HepG2 (cell line): ENCODE results near the gene C12orf43. TPM values are rescaled to one million over a fixed set of nuclear protein-coding genes. Genes with fewer than 3 reads are reported as not detected.

Experiments
- ATAC-seq: fragments of 200-7000 bp; cut with Tn5 transposase; 3 replicates; pipeline ENCODE4 v1.9.1; 2020; ENCODE audit warnings: mild to moderate bottlenecking, moderate library complexity
- BruUV-seq: library from RNA; stranded (reverse); fragments of 400-500 nt; replicated peaks from 2 replicates; lab custom pipeline; 2021; lab: Mats Ljungman, UMichigan
- CTCF ChIA-PET: fragments of 300-600 bp; formaldehyde crosslinking; extraction: SDS; loops from one replicate; lab custom pipeline; 2021; ENCODE audit warnings: low total read pairs, inconsistent platforms, low intra/inter-chr PET ratio; lab: Yijun Ruan, JAX
- POLR2A ChIA-PET: fragments of 350-600 bp; sonication (Branson Sonifier 250); formaldehyde crosslinking; loops from one replicate; lab custom pipeline; 2020; ENCODE audit warnings: antibody characterized with exemption, inconsistent platforms; lab: Yijun Ruan, JAX
- DNase-seq: peaks from one replicate; pipeline ENCODE4 v3.0.0-alpha.2; 2015; ENCODE audit warnings: low spot score
- FAIRE-seq: peaks from 3 replicates; lab custom pipeline; 2011; peaks lifted over from hg19 to GRCh38; lab: Jason Lieb, UNC
- H2AFZ ChIP-seq: one replicate; pipeline ENCODE4 v1.6.1; 2011; ENCODE audit warnings: low read length, inconsistent platforms
- H3K27ac ChIP-seq: fragments of 300-600 bp; 3 replicates; pipeline ENCODE4 v1.8.0; 2011; ENCODE audit warnings: mixed run types, mild to moderate bottlenecking, mixed read lengths, low read length, inconsistent platforms; ENCODE audit not compliant: insufficient read depth; ENCODE audit errors: extremely low read length
- H3K27me3 ChIP-seq, 2 experiments: fragments of 200-600 bp in 1 of 2; 2 replicates in 1 of 2; 3 replicates in 1 of 2; pipeline versions ENCODE4 v1.6.0 to v1.8.0; 2011; ENCODE audit warnings: low read length in 2 of 2, mild to moderate bottlenecking in 2 of 2, moderate library complexity in 2 of 2, inconsistent platforms in 1 of 2; ENCODE audit not compliant: insufficient read depth in 2 of 2, control insufficient read depth in 1 of 2
- H3K36me3 ChIP-seq, 2 experiments: fragments of 200-600 bp in 1 of 2; replicated peaks in 1 of 2; 2 replicates in 1 of 2; 3 replicates in 1 of 2; pipeline versions ENCODE4 v1.5.1 to v1.8.0; 2011; ENCODE audit warnings: low read length in 2 of 2, inconsistent platforms in 1 of 2; ENCODE audit not compliant: insufficient read depth in 2 of 2, control insufficient read depth in 1 of 2
- H3K4me1 ChIP-seq: 2 replicates; pipeline ENCODE4 v1.5.1; 2012; ENCODE audit warnings: low read length, inconsistent platforms; ENCODE audit not compliant: insufficient read depth
- H3K4me2 ChIP-seq: 2 replicates; pipeline ENCODE4 v1.6.0; 2011; ENCODE audit warnings: low read depth, low read length, inconsistent platforms
- H3K4me3 ChIP-seq, 3 experiments: fragments of 200-600 bp in 1 of 3; sonication (generic), shearing (Covaris generic) in 1 of 3; replicated peaks in 1 of 3; 2 replicates each; pipeline ENCODE4 v1.5.1; 2011 to 2016; ENCODE audit warnings: low read length in 3 of 3, inconsistent platforms in 2 of 3, low read depth in 2 of 3, mild to moderate bottlenecking in 2 of 3, control low read depth in 1 of 3, mixed read lengths in 1 of 3; ENCODE audit not compliant: insufficient read depth in 1 of 3
- H3K79me2 ChIP-seq: one replicate; pipeline ENCODE4 v1.6.1; 2011; ENCODE audit warnings: low read length, inconsistent platforms; ENCODE audit not compliant: insufficient read depth
- H3K9ac ChIP-seq: 2 replicates; pipeline ENCODE4 v1.6.0; 2011; ENCODE audit warnings: mild to moderate bottlenecking, low read depth, low read length, inconsistent platforms; ENCODE audit not compliant: insufficient read depth
- H3K9me3 ChIP-seq: 2 replicates; pipeline ENCODE4 v1.5.1; 2012; ENCODE audit warnings: mild to moderate bottlenecking, low read length
- H4K20me1 ChIP-seq: 2 replicates; pipeline ENCODE4 v1.6.0; 2011; ENCODE audit warnings: inconsistent platforms, mild to moderate bottlenecking, low read length, moderate library complexity; ENCODE audit not compliant: insufficient read depth
- HNF4G ChIP-seq, 2 experiments: sonication (generic) in 1 of 2; formaldehyde crosslinking in 1 of 2; IDR thresholded peaks; 2 replicates each; pipeline versions ENCODE4 v1.4.0 to v1.6.1; 2011 to 2020; ENCODE audit warnings: borderline replicate concordance in 2 of 2, low read depth in 2 of 2, mild to moderate bottlenecking in 2 of 2, low read length in 1 of 2, missing genetic modification reagents in 1 of 2, moderate library complexity in 1 of 2
- NFATC3 ChIP-seq: sonication (generic); formaldehyde crosslinking; IDR thresholded peaks from 2 replicates; pipeline ENCODE4 v1.5.1; 2020; ENCODE audit warnings: mild to moderate bottlenecking, missing genetic modification reagents
- PAXIP1 ChIP-seq: sonication (generic); formaldehyde crosslinking; conservative IDR thresholded peaks from 2 replicates; pipeline ENCODE4 v1.4.0; 2020; ENCODE audit warnings: mild to moderate bottlenecking, missing genetic modification reagents, moderate library complexity
- SMAD3 ChIP-seq: sonication (generic); formaldehyde crosslinking; IDR thresholded peaks from 2 replicates; pipeline ENCODE4 v1.4.0; 2020; ENCODE audit warnings: missing genetic modification reagents
- THAP7 ChIP-seq: sonication (generic); formaldehyde crosslinking; IDR thresholded peaks from 2 replicates; pipeline ENCODE4 v1.8.1; 2023; ENCODE audit warnings: mild to moderate bottlenecking, missing genetic modification reagents
- ZNF160 ChIP-seq: sonication (generic); formaldehyde crosslinking; IDR thresholded peaks from 2 replicates; pipeline ENCODE4 v1.8.0; 2022; ENCODE audit warnings: mild to moderate bottlenecking, inconsistent platforms, missing genetic modification reagents
- ZNF354B ChIP-seq: sonication (generic); formaldehyde crosslinking; IDR thresholded peaks from 2 replicates; pipeline ENCODE4 v1.8.0; 2022; ENCODE audit warnings: mild to moderate bottlenecking, missing genetic modification reagents
- WGBS: methylation state at CpG from one replicate; pipeline ENCODE4 v1.1.6; 2017; ENCODE audit warnings: low lambda C conversion rate; 5-methylcytosine and 5-hydroxymethylcytosine counted together
- in situ Hi-C: cut with HindIII; loops from 2 replicates; pipeline ENCODE4 v1.10.0; 2017; ENCODE audit warnings: low pct_unique_long_range_greater_than_20kb; ENCODE audit not compliant: extremely low pct_ligation_motif_present
- intact Hi-C: fragments of 100-400 bp; cut with micrococcal nuclease; formaldehyde crosslinking; loops from one replicate; pipeline ENCODE4 v1.10.0; 2022; ENCODE audit not compliant: unreplicated experiment
- polyA plus RNA-seq, 8 experiments: library from polyadenylated mRNA; depleted of rRNA in 3 of 8; stranded (reverse) in 7 of 8; unstranded in 1 of 8; fragments of >200 nt; fragmentation: Illumina TruSeq in 4 of 8; extraction: Trizol in 4 of 8; gene quantifications; 2 replicates each; pipeline versions ENCODE4 v1.2.1 to v1.2.3, GENCODE V29; 2011 to 2016; ENCODE audit warnings: low read depth in 4 of 8, missing spikeins in 1 of 8, mixed read lengths in 1 of 8; ENCODE audit not compliant: insufficient read depth in 1 of 8
- total RNA-seq, 5 experiments: library from RNA; depleted of rRNA; stranded (reverse); fragments of >200 nt; fragmentation: Illumina TruSeq; extraction: Trizol; gene quantifications; 2 replicates each; pipeline ENCODE4 v1.2.3, GENCODE V29; 2016; ENCODE audit warnings: low read depth in 1 of 5
- TF ChIP-seq, protein P1 (sequence below): sonication (generic); formaldehyde crosslinking; IDR thresholded peaks from 2 replicates; pipeline ENCODE4 v1.9.0; 2021; ENCODE audit warnings: mild to moderate bottlenecking, missing genetic modification reagents
- TF ChIP-seq, protein P2 (sequence below): IDR thresholded peaks from 2 replicates; pipeline ENCODE4 v1.6.1; 2016
- TF ChIP-seq, protein P3 (sequence below), 2 experiments: sonication (generic) in 1 of 2; formaldehyde crosslinking in 1 of 2; IDR thresholded peaks; 2 replicates each; pipeline versions ENCODE4 v1.4.0 to v1.6.1; 2018 to 2020; ENCODE audit warnings: missing genetic modification reagents in 2 of 2, borderline replicate concordance in 1 of 2, low read depth in 1 of 2, mild to moderate bottlenecking in 1 of 2, missing biosample characterization in 1 of 2

The C12orf43 gene
- total and polyA plus RNA-seq, 2 of the 13 experiments (the other 11 are each of a cell fraction or from before 2014, with no cell fraction given), result 7.9 to 11.1 TPM

DNA sequence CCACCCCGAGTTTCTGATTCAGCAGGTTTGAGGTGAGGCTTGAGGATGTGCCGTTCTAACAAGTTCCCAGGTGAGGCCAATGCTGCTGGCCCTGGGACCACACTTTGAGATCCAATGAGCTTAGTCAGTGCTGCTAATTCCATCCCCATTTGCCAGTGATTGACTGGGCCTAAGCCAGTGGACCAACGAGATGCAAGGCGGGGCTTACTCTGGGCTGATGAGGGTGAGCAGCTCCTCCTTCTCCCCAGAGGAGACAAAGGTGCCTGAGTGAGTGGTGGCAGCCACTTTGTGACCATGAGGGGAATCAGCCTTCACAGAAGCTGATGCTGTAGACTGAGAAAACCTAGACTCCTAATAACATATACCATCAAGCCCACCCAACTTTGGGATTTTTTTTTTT is 61.1 kb downstream of the C12orf43 start:
- FAIRE-seq (no peak), ATAC-seq (peak; percentile 7; the same call in 2 of the 3 replicates), DNase-seq (no peak)
- BruUV-seq, result no TSS peak
- no peak overlapping the region for H3K4me2 ChIP-seq
- in situ Hi-C loops, result no loop called here
- H3K27ac ChIP-seq, result no peak overlapping the region
- no peaks in the 10 kb centered on the region for H3K9me3 ChIP-seq
- no peaks in the 10 kb centered on the region for H3K36me3 ChIP-seq
- POLR2A ChIA-PET, result no interaction called here
- H3K79me2 ChIP-seq, result no peaks in the 10 kb centered on the region
- 35% methylated on average over 4 of the region's 4 CpGs for WGBS
- CTCF ChIA-PET, result no interaction called here
- no peak overlapping the region for H3K4me3 ChIP-seq
- H4K20me1 ChIP-seq, result 0 out of 2 replicates have a peak, but pooled peaks cover 2% of the 10 kb centered on the region
- no peak overlapping the region for H3K9ac ChIP-seq
- intact Hi-C loops, result no loop called here
- peaks cover 39% of the 10 kb centered on the region for H3K4me1 ChIP-seq
- H3K27me3 ChIP-seq, result no peaks in the 10 kb centered on the region
- H2AFZ ChIP-seq, result no peak overlapping the region
- TF ChIP-seq THAP7 (CRISPR knock-in tag) (no peak), SMAD3 (CRISPR knock-in tag) (no peak), HNF4G (IDR thresholded peaks at IDR 0.05; ENCODE audit: borderline replicate concordance, low read depth, low read length) (no peak), HNF4G (CRISPR knock-in tag; IDR thresholded peaks at IDR 0.05; ENCODE audit: borderline replicate concordance, low read depth) (no peak), NFATC3 (CRISPR knock-in tag) (no peak), PAXIP1 (CRISPR knock-in tag) (no peak), ZNF354B (CRISPR knock-in tag) (no peak), ZNF160 (CRISPR knock-in tag) (no peak)
- TF ChIP-seq, protein P1, sequence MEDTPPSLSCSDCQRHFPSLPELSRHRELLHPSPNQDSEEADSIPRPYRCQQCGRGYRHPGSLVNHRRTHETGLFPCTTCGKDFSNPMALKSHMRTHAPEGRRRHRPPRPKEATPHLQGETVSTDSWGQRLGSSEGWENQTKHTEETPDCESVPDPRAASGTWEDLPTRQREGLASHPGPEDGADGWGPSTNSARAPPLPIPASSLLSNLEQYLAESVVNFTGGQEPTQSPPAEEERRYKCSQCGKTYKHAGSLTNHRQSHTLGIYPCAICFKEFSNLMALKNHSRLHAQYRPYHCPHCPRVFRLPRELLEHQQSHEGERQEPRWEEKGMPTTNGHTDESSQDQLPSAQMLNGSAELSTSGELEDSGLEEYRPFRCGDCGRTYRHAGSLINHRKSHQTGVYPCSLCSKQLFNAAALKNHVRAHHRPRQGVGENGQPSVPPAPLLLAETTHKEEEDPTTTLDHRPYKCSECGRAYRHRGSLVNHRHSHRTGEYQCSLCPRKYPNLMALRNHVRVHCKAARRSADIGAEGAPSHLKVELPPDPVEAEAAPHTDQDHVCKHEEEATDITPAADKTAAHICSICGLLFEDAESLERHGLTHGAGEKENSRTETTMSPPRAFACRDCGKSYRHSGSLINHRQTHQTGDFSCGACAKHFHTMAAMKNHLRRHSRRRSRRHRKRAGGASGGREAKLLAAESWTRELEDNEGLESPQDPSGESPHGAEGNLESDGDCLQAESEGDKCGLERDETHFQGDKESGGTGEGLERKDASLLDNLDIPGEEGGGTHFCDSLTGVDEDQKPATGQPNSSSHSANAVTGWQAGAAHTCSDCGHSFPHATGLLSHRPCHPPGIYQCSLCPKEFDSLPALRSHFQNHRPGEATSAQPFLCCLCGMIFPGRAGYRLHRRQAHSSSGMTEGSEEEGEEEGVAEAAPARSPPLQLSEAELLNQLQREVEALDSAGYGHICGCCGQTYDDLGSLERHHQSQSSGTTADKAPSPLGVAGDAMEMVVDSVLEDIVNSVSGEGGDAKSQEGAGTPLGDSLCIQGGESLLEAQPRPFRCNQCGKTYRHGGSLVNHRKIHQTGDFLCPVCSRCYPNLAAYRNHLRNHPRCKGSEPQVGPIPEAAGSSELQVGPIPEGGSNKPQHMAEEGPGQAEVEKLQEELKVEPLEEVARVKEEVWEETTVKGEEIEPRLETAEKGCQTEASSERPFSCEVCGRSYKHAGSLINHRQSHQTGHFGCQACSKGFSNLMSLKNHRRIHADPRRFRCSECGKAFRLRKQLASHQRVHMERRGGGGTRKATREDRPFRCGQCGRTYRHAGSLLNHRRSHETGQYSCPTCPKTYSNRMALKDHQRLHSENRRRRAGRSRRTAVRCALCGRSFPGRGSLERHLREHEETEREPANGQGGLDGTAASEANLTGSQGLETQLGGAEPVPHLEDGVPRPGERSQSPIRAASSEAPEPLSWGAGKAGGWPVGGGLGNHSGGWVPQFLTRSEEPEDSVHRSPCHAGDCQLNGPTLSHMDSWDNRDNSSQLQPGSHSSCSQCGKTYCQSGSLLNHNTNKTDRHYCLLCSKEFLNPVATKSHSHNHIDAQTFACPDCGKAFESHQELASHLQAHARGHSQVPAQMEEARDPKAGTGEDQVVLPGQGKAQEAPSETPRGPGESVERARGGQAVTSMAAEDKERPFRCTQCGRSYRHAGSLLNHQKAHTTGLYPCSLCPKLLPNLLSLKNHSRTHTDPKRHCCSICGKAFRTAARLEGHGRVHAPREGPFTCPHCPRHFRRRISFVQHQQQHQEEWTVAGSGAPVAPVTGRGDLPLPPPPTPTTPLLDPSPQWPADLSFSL (CRISPR knock-in tag), result no peak
- TF ChIP-seq, protein P2, sequence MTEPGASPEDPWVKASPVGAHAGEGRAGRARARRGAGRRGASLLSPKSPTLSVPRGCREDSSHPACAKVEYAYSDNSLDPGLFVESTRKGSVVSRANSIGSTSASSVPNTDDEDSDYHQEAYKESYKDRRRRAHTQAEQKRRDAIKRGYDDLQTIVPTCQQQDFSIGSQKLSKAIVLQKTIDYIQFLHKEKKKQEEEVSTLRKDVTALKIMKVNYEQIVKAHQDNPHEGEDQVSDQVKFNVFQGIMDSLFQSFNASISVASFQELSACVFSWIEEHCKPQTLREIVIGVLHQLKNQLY (CRISPR knock-in tag), result no peak
- TF ChIP-seq, protein P3, sequence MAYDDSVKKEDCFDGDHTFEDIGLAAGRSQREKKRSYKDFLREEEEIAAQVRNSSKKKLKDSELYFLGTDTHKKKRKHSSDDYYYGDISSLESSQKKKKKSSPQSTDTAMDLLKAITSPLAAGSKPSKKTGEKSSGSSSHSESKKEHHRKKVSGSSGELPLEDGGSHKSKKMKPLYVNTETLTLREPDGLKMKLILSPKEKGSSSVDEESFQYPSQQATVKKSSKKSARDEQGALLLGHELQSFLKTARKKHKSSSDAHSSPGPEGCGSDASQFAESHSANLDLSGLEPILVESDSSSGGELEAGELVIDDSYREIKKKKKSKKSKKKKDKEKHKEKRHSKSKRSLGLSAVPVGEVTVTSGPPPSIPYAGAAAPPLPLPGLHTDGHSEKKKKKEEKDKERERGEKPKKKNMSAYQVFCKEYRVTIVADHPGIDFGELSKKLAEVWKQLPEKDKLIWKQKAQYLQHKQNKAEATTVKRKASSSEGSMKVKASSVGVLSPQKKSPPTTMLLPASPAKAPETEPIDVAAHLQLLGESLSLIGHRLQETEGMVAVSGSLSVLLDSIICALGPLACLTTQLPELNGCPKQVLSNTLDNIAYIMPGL (CRISPR knock-in tag; IDR thresholded peaks at IDR 0.05; ENCODE audit: borderline replicate concordance in 1 of 2, low read depth in 1 of 2), result no peak
